ENCODE measurements around the gene CDH11.

CDH11 gene

DNA sequence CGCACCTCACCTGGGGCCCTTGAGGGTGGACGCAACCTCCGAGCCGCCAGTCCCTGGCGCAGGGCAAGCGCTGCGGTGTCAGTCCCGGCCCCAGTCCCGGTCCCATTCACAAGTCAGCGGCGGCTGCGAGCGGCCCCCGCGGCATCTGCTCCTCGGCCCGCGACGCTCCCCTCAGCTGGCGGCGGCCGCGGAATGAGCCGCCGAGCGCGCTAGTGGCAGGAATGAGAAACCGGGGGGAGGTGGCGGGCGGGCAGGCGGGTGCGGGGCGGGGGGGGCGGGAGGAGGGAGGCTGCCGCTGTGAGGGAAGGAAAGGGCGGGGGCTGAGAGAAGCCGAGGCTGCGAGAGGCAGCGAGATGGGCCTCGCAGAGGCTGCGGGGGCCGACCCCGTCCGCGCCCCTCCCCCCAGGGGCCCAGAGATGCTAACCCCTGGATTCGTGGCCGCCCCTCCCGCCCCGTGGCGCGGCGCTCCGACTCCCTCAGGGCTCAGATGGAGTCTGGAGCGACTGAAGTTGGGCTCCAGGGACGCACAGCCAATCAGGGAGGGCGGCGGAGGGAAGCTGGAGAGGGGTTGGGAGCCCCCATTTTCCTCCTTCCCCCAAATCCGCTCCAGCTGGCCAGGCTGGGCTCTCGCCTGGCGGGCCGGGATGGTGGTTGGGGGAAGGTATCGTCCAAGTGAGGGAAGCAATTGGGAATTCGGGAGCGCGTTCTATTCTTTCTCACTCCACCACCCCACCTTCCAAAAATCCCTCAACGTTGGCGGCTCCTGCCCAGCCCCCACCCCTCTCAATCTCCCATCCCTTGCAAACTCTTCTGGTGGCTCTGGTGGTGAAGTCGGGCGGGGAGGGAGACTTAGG, at the start of gene CDH11:
Gene CDH11 (minus strand): TSS at position 194 of the 854 bp plus-strand sequence. CDS start 117,194 bp downstream, outside the sequence.
- DNase-seq (ENCODE audit: low spot score): no peak

GRCh38 chr16:65154321-65154720, 32.5 kb upstream of the CDH11 start:
- DNase-seq (ENCODE audit: low spot score): no peak

DNA sequence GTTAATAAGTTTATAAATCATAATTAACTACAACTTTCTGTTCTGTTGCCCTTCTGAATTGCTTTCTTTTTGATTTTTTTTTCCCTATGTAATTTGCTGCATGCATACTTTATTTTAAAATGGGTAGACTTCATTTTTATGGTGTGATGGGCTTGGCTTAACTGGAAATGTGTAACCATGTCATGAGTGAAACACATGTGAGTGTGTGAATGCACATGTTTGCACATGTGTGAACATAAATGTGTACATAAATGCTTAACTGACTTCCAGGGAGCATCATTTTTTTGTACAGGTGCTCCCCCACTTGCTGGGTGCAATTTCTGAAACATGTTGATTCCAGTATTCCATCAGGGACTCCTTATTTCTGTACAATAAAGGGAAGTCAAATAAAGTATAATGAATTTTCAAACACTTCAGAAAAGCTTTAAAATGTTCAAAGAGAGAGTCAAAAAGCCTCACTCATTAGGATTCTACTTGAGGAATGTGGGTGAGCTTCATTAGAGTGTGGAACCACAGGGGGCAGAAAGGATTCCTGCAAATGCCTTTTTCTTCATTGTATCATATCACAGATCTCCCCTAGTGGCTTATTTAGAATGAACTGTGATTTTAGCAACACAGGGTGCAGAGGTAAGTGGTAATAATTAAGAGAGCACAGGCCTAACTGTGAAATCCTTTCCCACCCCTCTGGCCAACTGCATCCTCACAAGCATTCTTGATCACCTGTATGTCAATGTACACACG, 31.7 kb upstream of the CDH11 start:
- DNase-seq (ENCODE audit: low spot score): no peak

DNA sequence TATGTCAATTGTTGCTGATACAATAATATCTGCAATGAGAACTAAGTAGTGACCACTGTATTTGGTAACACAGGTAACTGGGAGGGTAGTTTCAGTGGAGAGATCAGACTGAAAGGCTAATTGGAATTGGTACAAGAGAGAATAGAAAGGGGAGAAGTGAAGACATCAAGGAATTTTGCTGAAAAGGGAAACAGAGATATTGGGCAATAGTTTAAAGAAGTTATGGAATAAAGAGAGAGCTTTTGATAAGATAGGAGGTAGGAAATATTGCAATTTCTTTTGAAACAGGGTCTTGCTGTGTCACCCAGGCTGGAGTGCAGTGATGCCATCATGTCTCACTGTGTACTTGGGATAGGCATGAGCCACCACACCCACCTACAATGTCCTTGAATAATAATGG, 26.9 kb upstream of the CDH11 start:
- DNase-seq (ENCODE audit: low spot score): no peak

- DNase-seq (ENCODE audit: low spot score): no peak
These were observed 20.4 kb upstream of the CDH11 start for GRCh38 chr16:65142276-65142675.

DNA sequence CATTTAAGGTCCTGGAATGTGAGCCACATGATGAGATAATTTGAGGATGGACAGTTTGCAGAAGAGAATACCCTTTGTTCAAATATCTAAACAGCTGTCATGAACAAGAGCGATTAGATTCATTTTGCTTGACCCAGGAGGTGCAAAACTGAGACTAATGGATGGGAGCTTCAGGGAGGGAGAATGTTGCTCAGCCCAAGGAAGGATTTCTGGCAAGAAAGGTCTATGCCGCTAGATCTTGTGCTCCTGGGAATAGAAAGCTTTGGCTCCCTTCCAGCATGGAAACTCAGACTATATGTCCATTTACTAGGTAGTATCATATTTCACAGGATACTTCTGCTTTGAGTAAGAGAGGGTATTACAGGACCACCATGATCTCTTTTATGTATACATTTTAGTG, 14.8 kb upstream of the CDH11 start:
- DNase-seq (ENCODE audit: low spot score): no peak

DNA sequence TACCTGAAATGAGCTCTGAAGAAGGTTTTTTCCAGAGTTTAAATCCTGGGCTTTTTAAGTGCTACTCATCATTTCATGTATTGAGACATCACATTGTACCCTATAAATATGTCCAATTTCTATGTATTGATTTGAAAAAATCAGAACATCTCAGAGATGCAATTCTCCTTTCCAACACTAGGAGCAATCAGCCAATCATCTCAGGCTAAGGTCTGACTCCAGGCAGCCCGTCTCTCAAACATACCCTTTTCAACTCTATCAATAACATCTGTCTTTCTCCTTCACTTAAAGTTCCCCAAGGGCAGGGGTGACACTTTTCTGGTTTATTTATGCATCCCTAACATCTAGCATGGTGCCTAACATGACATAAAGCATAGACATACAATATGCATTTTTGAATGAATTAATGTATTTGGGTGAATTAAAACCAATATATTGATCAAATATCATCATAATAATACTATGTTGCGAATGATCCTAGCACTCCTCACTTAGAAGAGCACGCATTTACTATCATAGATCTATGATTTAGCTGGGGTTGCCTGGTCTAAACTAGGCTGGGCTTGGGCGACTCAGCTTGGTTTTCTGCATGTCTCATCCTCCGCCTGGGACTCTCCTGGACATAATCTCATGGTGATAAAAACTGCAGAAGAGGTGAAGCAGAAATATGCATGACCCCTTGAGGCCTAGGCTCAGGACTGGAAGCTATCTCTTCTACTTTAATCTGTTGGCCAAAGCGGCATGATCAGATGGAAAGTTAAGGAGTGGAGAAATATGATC, 5.2 kb upstream of the CDH11 start:
- peak; percentile 4 for DNase-seq (ENCODE audit: low spot score)

DNA sequence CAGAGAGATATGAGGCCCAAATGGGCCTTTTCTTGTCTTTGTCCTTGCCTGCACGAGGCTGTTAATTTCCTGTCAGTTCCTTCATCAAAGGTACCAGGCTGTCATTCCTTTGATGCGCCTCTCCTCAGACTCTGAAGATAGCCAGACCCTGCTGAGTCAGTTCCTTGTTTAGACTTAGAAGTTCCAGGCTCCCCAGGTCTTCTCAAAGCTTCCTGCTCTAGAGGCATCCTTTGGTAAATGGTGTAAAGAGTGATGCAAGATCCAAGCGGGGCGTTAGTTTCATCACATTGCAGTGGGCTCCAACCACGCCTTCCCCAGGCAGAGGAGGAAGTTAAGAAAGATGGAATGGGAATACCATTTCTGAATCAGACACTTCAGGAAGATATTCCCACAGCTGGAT, 4.0 kb upstream of the CDH11 start:
- no peak for DNase-seq (ENCODE audit: low spot score)

DNA sequence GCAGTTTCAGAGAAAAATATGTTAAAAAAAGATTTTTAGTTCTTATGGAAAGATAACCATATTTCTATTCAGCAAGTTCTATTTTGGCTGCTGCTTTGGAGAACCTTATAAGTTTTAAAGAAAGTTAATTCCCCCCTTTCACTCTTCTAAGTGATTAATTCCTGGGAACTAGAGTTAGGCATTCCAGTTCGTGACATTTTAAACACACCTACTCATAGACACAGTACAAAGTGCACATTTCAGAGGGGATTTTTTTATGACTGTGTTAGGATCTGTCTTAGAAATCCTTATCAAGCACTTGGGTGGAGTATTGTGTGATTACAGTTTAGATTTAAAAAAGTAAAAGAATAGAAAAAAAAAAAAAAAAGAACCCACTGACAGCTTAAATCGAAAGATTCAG, 3.5 kb upstream of the CDH11 start:
- DNase-seq (ENCODE audit: low spot score): no peak

GRCh38 chr16:65124596-65124995, 2.7 kb upstream of the CDH11 start:
- no peak for DNase-seq (ENCODE audit: low spot score)

DNA sequence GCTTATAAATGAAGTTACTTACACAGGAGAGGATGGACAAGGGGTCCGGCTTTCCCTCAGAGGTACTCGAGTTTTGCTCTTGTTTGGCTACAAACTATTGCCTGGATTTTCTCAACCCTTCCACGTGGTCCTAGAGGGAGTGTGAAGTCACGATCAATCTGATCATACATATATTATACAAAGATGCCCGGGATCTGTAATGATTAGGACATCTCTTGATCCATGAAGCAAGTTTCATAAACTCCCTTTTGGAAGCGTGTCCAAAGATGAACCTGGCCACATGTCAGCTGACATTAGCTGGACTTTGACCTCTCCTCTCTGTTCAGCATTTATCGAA, 2.3 kb upstream of the CDH11 start:
- DNase-seq (ENCODE audit: low spot score): no peak

- no peak for DNase-seq (ENCODE audit: low spot score)
These were observed 1.7 kb upstream of the CDH11 start for GRCh38 chr16:65123396-65124211.

GRCh38 chr16:65122724-65123395, 997 bp upstream of the CDH11 start:
- no peak for DNase-seq (ENCODE audit: low spot score)

DNA sequence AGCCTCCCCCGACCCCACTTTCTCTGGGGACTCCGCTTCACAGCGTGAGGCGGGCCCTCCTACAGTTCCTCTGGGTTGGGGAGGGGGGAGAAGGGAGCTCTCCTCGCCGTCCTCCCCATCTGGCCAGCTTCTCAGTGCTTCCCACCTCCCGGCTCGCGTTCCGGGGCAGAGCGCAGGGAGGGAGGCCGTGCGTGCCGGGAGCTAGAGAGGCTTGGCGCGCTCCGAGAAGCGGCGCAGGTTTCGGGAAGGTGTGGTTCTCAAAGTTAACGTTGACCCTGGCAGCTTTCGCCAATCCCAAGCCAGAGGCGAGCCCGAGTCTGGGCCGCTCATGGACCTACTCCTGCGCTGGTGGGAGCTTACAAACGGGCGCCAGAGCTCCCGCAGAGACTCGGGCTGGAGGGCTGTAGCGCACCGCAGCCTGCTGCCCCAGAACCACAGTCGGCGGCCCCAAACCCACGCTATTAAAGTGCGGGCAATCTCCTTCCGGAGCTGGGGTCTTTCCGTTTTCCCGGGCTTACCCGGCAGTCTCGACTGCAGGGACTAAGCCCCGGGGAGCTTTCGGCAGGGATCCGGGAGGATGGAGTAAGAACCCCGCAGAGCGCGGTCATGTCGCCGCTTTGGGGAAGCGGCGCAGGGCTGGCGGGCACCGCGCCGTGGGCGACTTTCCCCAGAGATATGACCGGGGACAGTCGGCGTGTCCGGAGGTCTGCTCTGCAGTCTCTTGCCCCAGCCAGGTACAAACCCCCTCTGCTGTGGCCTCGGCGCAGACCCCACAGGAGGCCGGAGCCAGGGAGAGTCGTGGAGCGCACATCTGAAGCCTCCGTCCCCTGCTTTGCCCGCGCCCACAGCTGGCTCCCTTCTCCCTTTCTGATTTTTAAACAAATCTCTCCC, 787 bp downstream of the CDH11 start:
- no peak for DNase-seq (ENCODE audit: low spot score)

DNA sequence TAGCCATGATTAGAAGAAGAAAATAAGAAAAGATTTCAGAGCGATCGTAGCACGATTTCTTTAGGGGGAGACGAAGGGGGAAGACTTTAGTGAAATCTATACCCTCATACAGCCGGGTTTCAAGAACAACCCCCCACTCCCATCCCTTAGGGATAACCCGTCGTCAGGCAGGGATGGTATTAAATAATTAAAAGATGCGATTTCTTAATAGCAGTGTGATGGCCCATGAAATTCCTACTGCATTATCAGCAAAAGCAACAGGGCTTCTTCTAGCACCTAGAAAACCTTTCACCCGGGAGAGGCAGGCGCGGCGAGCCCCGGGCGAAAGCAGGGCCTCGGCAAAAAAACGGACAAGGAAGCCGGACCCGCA, 1.4 kb downstream of the CDH11 start:
- no peak for DNase-seq (ENCODE audit: low spot score)

GRCh38 chr16:65119901-65120401, 1.9 kb downstream of the CDH11 start:
- no peak for DNase-seq (ENCODE audit: low spot score)

DNA sequence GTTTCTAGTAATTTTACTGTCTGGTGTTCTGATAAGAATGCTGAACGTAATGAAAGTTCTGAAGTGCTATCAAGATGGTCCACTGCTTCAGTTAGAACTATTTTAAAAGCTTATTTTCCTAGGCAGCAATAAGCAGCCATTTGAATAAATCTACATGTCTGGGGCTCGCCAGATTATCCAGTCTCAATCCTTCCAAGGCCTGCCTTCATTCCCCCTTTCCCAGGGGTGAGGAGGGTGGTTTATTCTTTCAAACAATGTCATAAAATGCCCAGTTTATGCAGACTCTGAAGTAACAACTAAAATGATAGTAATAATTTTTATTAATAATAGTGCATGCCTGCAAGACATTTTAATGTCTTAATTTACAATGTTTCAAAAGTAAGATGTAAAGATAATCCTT, 2.4 kb downstream of the CDH11 start:
- no peak for DNase-seq (ENCODE audit: low spot score)

- no peak for DNase-seq (ENCODE audit: low spot score)
These were observed 3.0 kb downstream of the CDH11 start for GRCh38 chr16:65118871-65119270.

DNA sequence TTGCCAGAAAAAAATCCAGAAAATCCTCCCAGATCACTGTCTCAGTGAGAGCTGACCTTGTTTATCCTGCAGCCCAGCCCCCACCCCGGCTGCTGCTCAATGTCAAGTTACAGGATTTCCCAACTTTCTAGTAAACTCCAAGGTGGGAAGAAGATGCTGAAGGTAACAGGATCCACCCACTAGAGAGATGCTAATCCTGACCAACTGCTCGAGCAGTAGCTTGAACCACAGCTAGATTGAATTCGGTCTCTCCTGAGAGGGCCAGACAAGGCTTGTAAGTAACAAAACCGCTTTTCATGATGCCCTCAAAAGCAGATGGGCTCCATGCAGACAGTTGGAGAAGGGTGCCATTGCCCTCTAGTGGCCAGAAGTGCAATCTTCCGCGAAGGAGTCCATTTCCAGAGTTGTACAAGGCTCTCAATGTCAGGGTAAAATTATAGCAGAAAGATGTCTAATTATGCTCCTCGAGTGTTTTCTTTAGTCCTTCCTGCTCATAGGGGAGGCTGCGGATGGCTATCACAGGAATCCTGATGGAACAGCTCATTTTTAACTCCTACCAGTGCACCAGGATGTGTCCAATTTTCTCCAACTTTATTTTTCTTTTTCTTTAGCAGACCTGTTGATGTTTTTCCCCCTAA, 3.9 kb downstream of the CDH11 start:
- DNase-seq (ENCODE audit: low spot score): peak; percentile 54
